HPDE6-E6E7 (cell line): ENCODE measurements around the gene SLC35E1.

ENCODE experiments used
- DNase-seq: peaks from one replicate; pipeline ENCODE4 v3.0.0; 2011; ENCODE audit warnings: missing footprints; ENCODE audit errors: extremely low spot score

The SLC35E1 gene

DNA sequence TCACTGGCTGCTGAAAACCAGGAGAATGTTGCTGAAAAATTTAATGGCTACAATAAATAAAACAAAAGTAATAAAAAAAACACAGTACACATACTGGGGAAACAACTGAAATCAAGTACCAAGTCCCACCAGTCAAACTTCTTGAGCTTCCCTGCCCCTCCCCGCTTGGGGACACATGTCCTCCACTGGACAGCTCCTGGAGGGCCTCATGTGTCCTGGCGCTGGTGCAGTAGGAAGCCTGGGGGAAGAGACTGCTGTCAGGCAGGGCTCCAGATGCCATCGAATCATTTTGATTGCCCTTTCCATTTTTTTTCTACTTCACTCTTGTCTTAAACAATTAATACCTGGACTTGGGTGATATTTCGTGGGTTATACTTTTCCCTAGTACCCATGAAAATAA lies 26.6 kb upstream of the SLC35E1 start:
- no peak for DNase-seq

GRCh38 chr19:16596399-16596798 lies 24.2 kb upstream of the SLC35E1 start:
- DNase-seq = no peak

DNA sequence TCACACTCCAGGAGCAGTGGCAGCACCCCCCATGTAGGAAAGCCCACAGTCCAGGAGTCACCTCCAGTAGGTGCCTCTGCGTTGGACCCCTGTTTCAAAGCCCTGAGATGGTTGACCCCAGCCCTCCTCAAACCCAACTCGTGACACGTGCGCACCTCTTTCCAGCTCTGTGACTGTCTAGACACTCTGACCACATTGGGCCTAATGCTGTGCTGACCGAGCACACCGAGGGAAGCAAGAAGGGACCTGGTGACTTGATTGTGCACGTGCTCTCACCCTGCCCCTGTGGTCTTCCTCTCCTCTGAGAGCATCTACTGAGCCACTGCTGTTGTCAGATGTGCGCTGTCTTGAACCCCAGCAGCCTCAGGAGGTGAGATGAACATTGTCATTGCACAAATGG lies 22.9 kb upstream of the SLC35E1 start:
- DNase-seq = no peak

DNA sequence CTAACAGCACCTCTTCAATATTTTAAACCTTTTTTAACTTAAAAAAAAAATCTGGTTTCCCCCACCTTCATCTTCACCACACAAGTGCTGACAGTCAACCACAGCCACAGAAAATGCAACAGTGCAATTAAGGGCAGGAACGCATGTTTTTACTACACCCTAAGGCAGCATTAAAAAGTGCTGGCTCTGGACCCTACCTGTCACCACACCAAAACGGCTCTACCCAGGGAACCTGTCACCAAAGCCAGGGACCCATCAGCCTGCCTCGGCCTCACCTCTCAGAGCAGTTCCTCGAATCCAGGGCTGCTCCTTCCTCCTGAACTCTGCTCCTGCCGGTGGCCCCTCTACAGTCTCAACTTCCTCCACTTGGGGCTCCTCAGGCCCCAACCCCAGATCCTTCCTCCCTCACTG lies 22.5 kb upstream of the SLC35E1 start:
- no peak for DNase-seq

DNA sequence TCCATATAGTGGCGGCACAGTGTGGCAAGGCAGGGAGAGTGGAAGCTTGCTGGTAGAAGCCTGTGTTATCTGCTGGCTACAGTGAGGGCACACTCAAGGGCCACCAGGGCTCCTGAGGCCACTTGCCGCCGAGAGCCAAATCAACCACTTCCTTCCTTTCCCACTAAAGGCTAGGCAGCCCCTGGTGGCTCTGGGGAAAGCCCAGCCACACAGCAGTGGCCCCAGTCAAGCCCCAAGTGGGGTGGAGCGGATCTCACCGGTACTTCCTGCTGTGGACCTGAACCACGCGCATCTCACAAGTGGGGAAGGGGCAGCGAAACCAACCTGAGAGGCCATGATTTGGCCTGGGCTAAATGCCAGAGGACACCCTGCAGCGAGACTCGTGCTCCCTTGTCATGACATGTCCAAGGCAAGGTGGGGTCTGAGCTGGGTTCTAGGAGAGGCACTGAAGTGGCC lies 21.9 kb upstream of the SLC35E1 start:
- DNase-seq = no peak

- no peak for DNase-seq
Observed at GRCh38 chr19:16593181-16593580, 21.0 kb upstream of the SLC35E1 start.

DNA sequence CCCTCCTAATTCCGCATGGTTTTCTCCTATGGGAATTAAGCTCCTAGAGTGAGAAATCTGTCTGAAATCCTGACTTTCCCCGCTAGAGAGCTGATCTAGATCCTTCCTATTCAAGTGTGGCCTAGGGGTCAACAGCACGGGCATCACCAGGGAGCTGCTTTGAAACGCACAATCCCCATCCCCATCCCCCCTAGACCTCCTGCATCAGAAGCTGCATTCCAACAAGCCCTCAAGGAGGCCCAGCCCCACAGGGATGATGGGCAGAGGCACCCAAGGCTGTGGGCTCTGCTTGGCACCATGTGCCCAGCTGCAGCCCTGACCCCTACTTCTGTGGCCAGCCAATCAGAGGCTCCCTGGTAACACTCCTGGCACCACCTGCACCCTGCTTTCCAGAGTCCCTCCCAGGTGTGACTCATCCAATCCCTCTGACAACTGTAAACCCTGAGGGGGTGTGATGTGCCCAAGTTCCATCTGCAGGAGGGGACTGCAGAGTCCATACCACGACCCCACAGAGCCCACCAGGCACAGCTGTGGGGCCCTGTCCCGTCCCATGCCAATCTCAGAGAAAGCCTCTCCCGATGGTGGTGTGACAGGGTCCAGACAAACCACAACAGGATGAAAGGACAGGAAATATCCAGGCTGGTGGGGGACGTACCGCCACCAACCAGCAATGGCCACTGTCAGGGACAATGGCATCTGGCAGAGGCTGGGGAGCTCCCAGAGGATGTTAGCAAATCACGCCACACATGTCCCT lies 19.8 kb upstream of the SLC35E1 start:
- no peak for DNase-seq

- no peak for DNase-seq
Observed at GRCh38 chr19:16590876-16591802, 18.9 kb upstream of the SLC35E1 start.

GRCh38 chr19:16589917-16590316 lies 17.7 kb upstream of the SLC35E1 start:
- no peak for DNase-seq

DNA sequence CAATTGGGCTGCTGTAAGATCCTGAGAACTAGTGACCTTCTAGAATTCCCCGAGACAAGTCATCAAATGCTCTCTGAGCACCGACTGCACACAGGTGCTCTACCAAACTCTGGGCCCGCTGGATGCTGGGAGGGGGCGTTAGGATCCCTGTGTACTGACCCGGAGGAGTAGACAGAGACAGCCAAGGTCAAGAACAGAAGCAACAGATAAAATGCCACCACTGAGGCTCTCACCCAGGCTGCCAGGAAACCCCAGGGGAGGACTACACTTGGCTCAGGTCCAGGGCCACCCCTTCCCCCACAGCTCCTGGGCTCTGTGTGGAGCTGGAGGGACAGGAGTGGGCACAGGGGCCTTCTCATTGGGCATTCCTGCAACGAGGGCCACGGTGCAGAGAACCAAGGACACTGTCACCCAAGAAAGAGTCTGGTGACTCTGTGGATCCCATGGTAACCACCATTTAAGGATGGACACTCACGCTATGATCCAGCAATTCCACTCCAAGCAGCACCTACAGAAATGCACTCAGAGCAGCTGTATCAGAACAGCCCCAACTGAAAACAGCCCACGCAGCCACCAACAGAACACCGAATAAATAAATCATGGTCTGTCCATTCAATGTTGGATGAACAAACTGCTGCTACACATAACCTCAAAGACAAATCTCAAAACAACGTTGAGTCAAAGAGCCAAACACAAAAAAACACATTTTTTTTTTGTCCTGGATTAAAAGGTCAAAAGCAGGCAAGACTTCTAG lies 16.8 kb upstream of the SLC35E1 start:
- no peak for DNase-seq

DNA sequence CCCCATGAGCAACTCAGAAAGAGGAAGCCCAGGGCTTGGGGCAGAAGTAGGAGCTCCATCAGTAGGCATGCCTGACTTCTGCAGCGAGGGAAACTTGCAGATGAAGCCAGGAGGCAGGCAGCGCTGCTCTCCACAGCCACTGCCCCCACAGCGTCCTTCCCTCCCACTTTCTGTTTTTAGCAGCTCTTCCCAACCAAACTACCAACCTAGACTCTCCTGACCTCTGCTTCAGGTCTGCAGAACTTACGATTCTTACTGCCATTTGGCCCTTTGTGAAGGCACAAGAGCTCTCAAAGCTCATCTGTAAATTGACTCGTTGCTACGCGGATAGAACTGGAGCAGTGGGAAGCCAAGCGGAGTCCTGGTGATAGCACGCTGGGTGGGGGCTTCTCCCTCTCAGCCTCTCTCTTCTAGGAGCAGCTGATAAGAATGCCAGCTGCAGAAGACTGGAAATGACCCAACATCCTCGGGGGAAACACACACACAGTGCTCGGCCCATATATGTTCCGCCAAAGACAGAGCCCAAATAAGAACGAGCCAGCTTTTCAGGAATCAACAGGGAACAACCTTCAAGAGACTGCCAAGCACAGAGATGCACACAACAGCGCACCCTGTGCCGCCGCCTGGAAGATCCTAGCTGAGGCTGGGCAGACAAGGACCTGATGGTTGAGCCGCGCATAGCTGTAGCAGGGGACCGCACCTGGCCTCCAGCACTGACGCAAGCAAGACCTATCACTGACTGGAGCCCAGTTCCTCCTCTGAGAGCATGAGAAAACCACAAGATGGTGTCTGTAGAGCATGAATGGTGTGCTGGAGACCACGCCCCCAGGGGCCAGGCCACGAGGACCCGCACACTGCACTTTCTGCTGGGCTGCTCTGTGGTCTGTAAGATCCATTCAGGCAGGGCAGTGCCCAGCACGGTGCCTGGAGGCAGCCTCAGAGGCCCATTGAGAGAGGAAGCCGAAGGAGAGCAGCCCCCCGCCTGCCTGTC lies 15.9 kb upstream of the SLC35E1 start:
- no peak for DNase-seq

DNA sequence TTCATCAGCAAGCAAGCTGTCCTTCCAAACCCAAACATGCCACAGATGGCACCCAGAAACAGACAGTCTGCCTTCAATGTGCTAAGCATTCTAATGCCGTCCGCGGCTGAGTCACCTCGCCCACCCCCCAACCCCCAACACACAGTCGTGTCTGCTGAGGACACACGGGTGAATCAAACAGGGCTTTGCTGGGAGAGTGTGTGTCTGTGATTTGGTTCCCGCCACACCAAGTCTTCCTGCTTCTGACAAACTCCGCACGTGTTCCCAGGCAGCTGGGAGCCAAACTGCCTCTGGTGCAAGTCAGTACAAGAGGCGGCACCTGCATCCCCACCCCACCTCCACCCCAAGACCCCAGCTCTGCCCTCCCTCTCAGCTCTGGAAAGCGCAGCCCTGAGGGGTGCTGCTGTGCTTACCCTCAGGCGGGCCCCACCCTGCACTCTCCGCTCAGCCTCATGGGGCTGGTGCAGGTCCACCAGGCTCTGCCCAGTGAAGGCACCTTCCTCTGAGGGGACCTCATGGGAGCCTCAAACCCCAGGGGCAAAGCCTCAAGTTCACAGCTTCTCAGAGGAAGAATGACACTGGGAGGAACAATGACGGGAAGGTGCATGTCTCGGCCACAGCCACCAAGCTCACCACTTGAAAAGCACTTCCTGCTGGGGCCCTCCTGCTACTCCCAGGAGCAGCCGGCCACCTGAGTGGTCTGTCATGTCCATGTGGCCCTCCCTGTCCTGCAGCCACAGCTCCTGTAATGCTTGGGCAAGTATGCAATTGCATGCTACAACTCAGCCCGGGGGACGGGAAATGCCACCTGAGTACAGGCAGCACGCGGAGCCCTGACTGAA lies 15.0 kb upstream of the SLC35E1 start:
- peak; percentile 41 for DNase-seq

DNA sequence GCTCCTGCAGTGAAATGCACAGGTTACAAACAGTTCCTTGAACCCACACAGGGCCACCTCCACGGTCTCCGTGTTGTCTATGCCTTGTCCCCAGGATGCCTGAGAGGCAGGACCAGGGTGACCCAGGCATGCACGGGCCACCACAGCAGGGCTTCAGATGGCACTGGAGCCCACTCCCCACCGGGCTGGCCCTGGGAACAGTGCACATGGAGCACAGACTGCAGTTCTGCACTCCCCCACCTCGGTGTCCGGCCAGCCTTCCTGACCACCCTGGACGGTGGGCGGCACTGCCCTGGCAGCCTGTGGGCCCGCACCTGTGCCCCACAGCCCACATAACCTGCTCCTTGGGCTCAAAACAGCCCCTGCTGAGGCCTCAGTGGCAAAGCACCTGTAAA lies 14.3 kb upstream of the SLC35E1 start:
- no peak for DNase-seq

- DNase-seq = no peak
Observed at GRCh38 chr19:16585808-16586476, 13.7 kb upstream of the SLC35E1 start.

GRCh38 chr19:16585094-16585801 lies 13.0 kb upstream of the SLC35E1 start:
- DNase-seq = no peak

GRCh38 chr19:16584248-16585093 lies 12.3 kb upstream of the SLC35E1 start:
- peak; percentile 89 for DNase-seq

- no peak for DNase-seq
Observed at GRCh38 chr19:16582486-16583261, 10.5 kb upstream of the SLC35E1 start.
